Kidney capillary endothelial cell (primary cell): ENCODE results near the gene CYP26A1.

Experiments used
- DNase-seq: peaks from one replicate; pipeline ENCODE4 v3.0.0-alpha.2; 2018; ENCODE audit warnings: low spot score

The CYP26A1 gene

DNA sequence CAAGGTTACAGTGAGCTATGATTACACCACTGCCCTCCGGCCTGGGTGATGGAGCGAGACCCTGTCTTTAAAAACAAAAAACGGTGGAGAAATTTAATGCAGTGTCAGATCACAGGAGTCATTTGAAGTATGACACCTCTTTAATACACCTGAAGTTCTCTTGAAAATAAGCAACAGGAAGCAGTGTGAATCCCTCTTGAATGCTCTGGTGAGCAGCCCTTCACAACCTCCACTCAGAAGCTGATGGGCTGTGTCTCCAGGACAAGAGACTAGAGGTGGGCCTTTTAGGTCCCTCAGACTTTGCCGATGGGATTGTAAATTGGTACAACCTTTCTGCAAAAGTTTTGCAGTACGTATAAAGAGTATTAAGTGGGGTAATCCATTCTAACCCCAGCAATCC, 50.1 kb downstream of the CYP26A1 start:
- DNase-seq, result no peak

DNA sequence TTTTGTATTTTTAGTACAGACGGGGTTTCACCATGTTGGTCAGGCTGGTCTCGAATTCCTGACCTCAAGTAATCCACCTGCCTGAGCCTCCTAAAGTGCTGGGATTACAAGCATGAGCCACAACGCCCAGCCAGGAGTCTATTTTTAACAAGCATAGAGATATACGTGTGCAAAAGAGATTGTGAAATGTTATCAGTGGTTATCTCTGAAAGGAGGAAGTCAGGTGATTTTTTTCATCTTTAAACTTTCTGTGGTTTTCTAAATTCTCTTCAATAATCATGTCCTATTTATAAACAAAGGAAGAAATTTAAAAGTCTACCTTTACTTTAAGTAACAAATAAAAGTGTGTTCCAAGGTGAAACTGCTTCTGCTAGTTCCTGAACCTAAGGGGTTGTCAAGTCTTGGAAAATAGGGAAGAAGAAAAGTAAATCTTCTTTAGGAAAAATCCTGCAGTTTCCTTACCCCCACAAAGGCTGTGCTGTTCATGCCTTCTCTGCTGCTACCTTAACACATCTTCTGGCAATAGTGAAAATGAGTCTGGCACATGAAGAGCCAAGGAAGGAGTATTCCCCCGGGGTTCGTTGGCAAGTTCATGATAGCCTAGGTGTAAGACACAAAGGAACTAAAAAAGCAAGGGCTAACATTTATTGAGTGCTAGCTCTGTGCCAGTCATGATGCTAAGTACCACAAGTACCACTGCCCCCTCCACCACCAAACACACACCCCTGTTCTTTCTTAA, 51.1 kb downstream of the CYP26A1 start:
- no peak for DNase-seq

DNA sequence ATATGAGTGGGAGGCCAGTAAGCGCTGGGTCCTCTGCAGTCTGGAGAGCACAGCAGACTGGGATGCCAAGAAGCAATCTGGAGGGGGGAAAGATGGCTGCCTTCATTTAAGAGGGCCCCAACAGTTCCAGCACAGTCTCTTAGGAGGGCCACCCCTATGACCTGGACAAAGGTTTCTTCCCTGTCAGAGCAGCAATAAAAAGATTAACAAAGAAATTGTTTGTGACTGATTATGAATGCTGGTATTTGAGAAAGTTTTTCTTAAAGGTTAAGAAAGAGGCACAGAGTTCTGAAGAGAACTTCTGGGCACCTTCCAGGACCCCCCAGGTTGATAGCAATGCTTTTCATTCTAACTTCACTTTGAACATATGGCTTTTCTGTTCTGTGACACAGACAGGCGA, 52.3 kb downstream of the CYP26A1 start:
- no peak for DNase-seq

DNA sequence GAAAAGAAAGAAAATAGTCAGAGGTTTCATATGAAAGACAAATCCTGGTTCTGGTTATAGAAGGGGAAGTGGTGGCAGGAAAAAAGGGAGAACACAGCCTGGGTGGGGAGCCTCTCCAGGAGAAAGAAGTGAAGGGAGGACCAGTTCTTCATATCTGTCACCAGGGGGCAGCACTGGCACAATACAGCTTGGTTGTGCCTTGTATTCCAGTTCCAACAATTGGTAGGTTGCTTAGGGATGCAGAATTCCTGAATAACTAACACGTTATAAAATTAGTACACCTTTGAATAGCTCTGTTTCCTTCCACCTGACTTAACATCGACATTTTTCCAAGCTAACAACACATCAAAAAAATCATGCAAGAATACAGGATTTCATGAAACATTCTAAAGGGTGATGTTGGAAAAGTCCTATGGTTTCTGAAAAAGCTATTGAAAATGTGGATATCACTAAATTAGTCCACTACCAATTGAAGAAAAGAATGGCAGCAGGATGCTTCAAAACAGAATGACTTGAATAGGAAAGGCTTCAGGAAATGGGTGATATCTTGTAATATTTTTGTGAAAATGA, 52.9 kb downstream of the CYP26A1 start:
- no peak for DNase-seq
